GM12864 (cell line): ENCODE measurements around the gene SFR1.

Source experiments
- DNase-seq: peaks from one replicate; pipeline ENCODE4 v3.0.0-alpha.2; 2011; ENCODE audit warnings: low read depth
- H3K4me3 ChIP-seq: 2 replicates; pipeline ENCODE4 v1.5.1; 2011; ENCODE audit warnings: mild to moderate bottlenecking, low read depth, low read length, control low read depth
- TF ChIP-seq, protein P1 (sequence below): IDR thresholded peaks from 2 replicates; pipeline ENCODE4 v1.5.1; 2011; ENCODE audit warnings: low read depth, mild to moderate bottlenecking, moderate library complexity, low read length, control low read depth, inconsistent platforms; ENCODE audit errors: missing control alignments

SFR1 gene, protein sequence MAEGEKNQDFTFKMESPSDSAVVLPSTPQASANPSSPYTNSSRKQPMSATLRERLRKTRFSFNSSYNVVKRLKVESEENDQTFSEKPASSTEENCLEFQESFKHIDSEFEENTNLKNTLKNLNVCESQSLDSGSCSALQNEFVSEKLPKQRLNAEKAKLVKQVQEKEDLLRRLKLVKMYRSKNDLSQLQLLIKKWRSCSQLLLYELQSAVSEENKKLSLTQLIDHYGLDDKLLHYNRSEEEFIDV

DNA sequence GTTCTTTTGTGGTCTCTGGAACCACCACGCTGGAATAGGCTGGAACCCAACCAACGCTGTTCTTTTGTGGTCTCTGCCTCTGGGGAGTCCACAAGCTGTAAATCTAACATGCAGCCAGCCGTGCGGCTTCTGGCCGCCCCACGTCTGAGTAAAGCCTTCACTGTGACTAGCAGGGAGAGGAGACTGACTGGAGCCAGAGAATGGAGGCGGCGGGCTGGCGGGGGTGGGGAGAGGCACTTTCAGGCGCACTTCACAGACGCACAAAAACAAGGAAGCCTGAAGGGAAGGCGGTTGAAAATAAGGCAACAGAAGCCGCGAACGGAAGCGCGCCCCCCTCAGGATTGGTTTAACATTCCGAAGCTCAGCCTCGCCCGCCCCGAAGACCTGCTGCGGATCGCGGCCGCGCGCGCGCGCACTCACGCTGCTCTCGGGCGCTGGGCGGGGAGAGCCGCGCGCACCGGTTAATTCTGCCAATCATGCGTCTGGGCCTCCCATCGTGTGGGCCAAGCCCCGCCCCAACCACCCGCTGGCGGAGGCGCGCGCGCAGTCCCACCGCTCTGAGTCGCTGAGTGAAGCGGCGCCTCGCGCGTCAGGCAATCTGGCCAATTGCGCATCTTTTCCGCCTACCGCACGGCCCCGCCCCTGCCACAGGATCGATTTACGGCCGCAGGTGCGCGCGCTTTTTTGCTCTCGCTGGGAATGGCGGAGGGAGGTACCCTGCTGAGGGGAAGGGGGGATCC lies at the start of gene SFR1:
Gene SFR1, plus strand, starts transcription at position 687 of the 740 bp plus-strand sequence. Its CDS starts 13 bp downstream, at position 700.
- peak; percentile 92 for DNase-seq
- H3K4me3 ChIP-seq: peak within 1 kb of the TSS; percentile 85
- TF ChIP-seq, protein P1, sequence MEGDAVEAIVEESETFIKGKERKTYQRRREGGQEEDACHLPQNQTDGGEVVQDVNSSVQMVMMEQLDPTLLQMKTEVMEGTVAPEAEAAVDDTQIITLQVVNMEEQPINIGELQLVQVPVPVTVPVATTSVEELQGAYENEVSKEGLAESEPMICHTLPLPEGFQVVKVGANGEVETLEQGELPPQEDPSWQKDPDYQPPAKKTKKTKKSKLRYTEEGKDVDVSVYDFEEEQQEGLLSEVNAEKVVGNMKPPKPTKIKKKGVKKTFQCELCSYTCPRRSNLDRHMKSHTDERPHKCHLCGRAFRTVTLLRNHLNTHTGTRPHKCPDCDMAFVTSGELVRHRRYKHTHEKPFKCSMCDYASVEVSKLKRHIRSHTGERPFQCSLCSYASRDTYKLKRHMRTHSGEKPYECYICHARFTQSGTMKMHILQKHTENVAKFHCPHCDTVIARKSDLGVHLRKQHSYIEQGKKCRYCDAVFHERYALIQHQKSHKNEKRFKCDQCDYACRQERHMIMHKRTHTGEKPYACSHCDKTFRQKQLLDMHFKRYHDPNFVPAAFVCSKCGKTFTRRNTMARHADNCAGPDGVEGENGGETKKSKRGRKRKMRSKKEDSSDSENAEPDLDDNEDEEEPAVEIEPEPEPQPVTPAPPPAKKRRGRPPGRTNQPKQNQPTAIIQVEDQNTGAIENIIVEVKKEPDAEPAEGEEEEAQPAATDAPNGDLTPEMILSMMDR: peak; percentile 65

GRCh38 chr10:104072786-104073185 lies 49.2 kb upstream of the SFR1 start:
- TF ChIP-seq, protein P1: no peak
- H3K4me3 ChIP-seq: no peak overlapping the region
- no peak for DNase-seq

GRCh38 chr10:104074505-104074904 lies 47.5 kb upstream of the SFR1 start:
- TF ChIP-seq, protein P1: no peak
- DNase-seq: no peak
- no peak overlapping the region for H3K4me3 ChIP-seq

DNA sequence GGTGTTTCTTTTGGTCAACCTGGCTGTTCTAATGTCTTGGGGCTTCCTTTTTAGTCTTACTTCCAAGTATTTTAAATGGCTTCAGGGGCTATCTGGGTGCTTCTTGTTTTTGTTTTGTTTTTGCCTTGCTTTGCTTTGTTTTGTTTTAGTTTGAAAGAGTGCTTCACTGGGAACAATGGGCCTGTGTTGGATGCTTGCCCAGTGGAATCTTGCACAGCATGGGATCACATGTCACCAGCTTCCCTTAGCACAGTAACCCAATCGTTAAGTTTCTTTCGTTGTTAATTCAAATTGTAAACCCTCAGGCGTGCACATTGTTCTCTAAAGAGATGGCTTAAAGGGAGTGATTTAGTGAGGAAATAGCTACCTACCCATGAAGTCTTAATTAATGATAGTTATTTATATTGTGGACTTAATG lies 45.2 kb upstream of the SFR1 start:
- no peak for DNase-seq
- H3K4me3 ChIP-seq: no peak overlapping the region
- TF ChIP-seq, protein P1: no peak

DNA sequence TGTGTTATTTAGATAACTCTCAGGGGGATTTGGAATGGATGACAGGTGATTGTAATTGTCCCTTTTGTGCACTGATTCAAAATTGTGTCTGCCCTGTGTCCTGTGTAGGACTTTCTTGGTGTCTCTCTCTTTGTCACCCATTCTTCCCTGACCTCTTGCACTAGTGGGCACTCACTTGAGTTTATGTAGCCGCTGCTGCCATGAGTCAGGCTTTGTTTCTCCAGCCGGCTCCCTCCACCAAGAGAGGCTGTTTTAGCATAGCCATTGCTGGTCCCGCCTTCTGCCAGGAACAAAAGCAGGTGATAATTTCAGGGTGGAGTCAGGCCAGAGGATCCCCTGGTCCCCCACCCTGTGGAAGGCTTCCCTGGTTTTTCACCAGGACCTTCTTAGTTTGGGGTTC lies 44.7 kb upstream of the SFR1 start:
- DNase-seq: no peak
- H3K4me3 ChIP-seq: no peak overlapping the region
- TF ChIP-seq, protein P1: no peak

GRCh38 chr10:104077663-104078151 lies 44.3 kb upstream of the SFR1 start:
- no peak for DNase-seq
- H3K4me3 ChIP-seq: no peak overlapping the region
- TF ChIP-seq, protein P1: no peak

GRCh38 chr10:104080762-104081161 lies 41.2 kb upstream of the SFR1 start:
- peak; percentile 18 for DNase-seq
- no peak overlapping the region for H3K4me3 ChIP-seq
- TF ChIP-seq, protein P1: peak; percentile 53
